ENCODE data around the gene IL13. TPM values are rescaled to one million over a fixed set of nuclear protein-coding genes. Genes with fewer than 3 reads are reported as not detected.

IL13 gene
- total and polyA plus RNA-seq, 2 donors (not counting 3 experiments of a cell fraction or from before 2014, with no cell fraction given): 0.06 TPM; not detected in 1

- H3K9ac ChIP-seq (replicated peaks; ENCODE audit: extremely low read depth, insufficient read depth, low read length): no peak overlapping the region
- TF ChIP-seq POLR2A (IDR thresholded peaks at IDR 0.05; ENCODE audit: low read depth, low read length) (no peak), MAX (IDR thresholded peaks at IDR 0.05; ENCODE audit: insufficient read depth, insufficient read length) (no peak), POLR2AphosphoS5 (IDR thresholded peaks at IDR 0.05; ENCODE audit: insufficient read depth, low read depth, low read length) (no peak), EZH2 (IDR thresholded peaks at IDR 0.05; ENCODE audit: borderline replicate concordance, low read depth, low read length, severe bottlenecking) (no peak), MYC (IDR thresholded peaks at IDR 0.05; ENCODE audit: low read depth, low read length) (no peak), CTCF (IDR thresholded peaks at IDR 0.05; ENCODE audit: extremely low read depth in 1 of 2, insufficient read depth in 1 of 2, low read depth in 1 of 2, low read length in 2 of 2) (no peak), JUN (IDR thresholded peaks at IDR 0.05; ENCODE audit: borderline replicate concordance, insufficient read depth, insufficient read length, low read depth) (no peak)
- intact Hi-C loops (cut with micrococcal nuclease): no loop called here
- BruUV-seq (replicated peaks): no TSS peak
- no peak overlapping the region for H3K4me2 ChIP-seq (ENCODE audit: insufficient read depth, low read length)
- no peaks in the 10 kb centered on the region for H3K9me3 ChIP-seq (replicated peaks; ENCODE audit: control insufficient read depth, insufficient read depth, low read length)
- POLR2A ChIA-PET: no interaction called here
- H3K4me1 ChIP-seq (ENCODE audit: control insufficient read depth, extremely low read depth, insufficient read depth, low read length): no peaks in the 10 kb centered on the region
- H4K20me1 ChIP-seq (replicated peaks; ENCODE audit: control insufficient read depth, extremely low read depth, insufficient read depth, low read length): no peaks in the 10 kb centered on the region
- dilution Hi-C loops (cut with MboI; ENCODE audit: extremely low pct_ligation_motif_present, low sequenced_read_pairs): no loop called here
- no peak overlapping the region for H3K4me3 ChIP-seq (replicated peaks in 1 of 3; ENCODE audit: insufficient read depth in 1 of 3, low read depth in 1 of 3, low read length in 3 of 3)
- no peaks in the 10 kb centered on the region for H3K9me1 ChIP-seq (replicated peaks; ENCODE audit: control insufficient read depth, extremely low read depth, insufficient read depth, low read length)
- H2AFZ ChIP-seq (ENCODE audit: low read depth, low read length): no peak overlapping the region
- FAIRE-seq (no peak), DNase-seq (ENCODE audit: low read depth, low spot score) (no peak)
- CTCF ChIA-PET: interaction anchor here (0.5 to 0.6 kb wide), 2 partner anchors 10 to 107 kb away, joined by 3 read pairs; no protein-coding TSS in a partner anchor
- H3K36me3 ChIP-seq (ENCODE audit: control insufficient read depth in 2 of 2, extremely low read depth in 1 of 2, insufficient read depth in 2 of 2, low read length in 2 of 2): no peaks in the 10 kb centered on the region
- H3K79me2 ChIP-seq (ENCODE audit: control insufficient read depth, insufficient read depth, low read length): no peaks in the 10 kb centered on the region
- H3K27ac ChIP-seq (ENCODE audit: insufficient read depth, low read depth, low read length): no peak overlapping the region
- H3K27me3 ChIP-seq (ENCODE audit: control insufficient read depth in 2 of 2, insufficient read depth in 2 of 2, low read length in 2 of 2): peaks cover 0 to 2% of the 10 kb centered on the region in 2 experiments
Observed at GRCh38 chr5:132665574-132666080, 7.7 kb downstream of the IL13 start.
